Fibroblast of skin of scalp (primary cell): ENCODE measurements around the gene NPIPB2.
"Not testable (repeated sequence)": the region's sequence is repeated elsewhere in the genome, so short reads cannot be mapped to it uniquely, and the experiment has no call there.

Experiments used
- DNase-seq: peaks from one replicate; pipeline ENCODE4 v3.0.0-alpha.2; 2013

Gene NPIPB2

DNA sequence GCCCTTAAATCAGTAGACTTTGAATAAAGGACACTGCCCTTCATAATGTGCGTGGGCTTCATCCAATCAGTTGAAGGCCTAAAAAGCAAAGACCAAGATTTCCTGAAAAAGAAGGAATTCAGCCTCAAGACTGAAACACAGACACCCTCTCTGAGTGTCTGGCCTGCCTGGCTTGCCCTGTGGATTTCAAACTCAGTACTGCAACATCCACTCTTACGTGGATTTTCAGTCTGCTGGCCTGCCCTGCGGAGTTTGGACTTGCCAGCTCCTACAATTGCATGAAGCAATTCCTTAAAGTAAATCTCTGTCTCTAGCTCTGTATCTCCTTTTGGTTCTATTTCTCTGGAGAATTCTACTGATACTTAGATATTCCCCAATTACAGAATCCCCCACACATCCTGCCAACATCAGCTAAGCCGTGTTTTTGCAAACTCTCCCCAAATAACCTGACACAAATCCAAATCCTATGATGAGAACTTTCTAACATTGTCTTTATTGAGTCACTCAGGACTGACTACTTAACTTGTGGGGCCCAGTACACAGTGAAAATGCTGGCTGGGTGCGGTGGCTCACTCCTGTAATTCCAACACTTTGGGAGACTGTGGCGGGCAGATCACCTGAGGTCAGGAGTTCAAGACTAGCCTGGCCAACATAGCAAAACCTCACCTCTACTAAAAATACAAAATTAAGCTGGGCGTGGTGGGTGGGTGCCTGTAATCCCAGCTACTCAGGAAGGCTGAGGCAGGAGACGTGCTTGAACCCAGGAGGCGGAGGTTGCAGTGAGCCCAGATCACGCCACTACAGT lies 15.9 kb upstream of the NPIPB2 start:
- peak; percentile 12 for DNase-seq

DNA sequence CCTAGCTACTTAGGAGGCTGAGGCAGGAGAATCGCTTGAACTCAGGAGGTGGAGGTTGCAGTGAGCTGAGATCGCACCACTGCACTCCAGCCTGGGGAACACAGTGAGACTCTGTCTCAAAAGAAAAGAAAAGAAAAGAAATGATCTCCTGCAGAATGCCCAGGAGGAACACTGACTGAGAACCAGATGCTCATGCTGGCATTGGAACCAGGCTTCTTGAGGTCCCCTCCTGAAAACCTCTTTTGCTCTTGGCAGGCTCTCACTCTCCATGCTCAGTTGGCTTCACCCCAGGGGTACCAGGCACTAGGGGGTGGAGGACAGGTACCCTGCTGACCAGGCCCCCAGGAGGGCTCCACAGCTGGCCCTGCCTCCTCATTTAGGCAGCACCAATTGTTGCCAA lies 14.7 kb upstream of the NPIPB2 start:
- DNase-seq: no peak

DNA sequence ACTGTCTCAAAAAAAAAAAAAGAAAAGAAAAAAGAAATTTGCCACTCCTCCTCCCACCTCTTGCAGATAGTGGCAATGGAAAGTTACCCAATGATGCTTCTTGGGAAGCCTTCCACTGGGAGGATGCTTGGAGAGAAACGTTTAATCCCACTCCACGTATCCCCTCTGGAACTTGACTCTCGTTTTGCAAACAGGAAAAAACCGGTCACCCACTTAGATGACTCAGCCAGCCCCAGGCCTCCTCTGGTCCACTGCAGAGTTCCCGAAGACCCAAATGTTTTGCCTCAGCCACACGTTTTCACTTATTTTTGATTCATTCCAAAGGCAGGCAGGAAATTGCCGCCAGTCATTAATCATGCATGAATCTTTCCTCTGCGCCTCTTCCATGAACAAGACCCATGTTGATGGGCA lies 13.9 kb upstream of the NPIPB2 start:
- DNase-seq: peak; percentile 98

DNA sequence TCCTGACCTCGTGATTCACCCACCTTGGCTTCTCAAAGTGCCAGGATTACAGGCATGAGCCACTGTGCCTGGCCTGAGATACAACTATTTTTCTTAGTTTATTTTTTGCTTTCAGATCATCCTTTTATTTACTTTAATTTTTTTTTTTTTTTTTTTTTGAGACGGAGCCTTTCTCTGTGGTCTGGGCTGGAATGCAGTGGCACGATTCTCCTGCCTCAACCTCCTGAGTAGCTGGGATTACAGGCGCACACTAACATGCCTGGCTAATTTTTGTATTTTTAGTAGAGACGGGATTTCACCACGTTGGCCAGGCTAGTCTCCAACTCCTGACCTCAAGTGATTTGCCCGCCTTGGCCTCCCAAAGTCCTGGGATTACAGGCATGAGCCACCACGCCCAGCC lies 11.7 kb upstream of the NPIPB2 start:
- peak; percentile 49 for DNase-seq

DNA sequence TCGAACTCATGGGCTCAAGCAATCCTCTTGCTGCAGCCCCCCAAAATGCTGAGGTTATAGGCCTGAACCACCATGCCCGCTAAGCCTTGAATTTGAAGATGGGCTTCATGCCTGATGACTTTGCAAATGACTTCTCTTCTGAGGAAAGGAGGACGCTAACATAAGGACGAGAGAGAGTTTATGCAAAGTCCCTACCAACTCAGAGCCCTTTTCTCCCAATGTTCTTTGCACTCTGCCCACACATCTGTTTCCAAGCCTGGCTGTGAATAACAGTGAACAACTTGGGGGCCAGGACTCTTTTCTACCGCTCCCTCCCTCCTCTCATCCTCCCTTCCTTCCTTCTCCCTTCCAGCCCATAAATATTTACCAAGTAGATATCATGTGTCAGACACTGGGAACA lies 8.5 kb upstream of the NPIPB2 start:
- DNase-seq: no peak

DNA sequence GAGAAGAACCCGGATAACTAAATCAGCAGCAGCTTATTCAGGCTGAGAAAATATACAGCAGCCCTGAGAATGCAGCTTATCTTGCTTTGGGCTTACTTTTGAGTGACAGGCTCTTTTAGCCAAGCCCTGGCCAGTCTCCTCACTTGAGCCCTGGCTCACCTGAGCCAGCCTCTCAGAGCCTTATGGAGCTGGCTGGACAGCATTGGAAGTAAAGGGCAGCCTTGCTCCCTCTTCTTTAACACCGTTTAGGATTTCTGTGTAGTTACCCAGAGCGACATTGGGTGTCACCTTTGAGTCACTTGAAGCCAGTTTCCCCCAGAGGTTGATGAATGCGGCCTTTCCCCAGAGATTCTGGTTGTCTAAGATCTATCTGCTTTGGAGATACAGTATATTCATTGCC lies 7.7 kb upstream of the NPIPB2 start:
- DNase-seq: peak; percentile 69

DNA sequence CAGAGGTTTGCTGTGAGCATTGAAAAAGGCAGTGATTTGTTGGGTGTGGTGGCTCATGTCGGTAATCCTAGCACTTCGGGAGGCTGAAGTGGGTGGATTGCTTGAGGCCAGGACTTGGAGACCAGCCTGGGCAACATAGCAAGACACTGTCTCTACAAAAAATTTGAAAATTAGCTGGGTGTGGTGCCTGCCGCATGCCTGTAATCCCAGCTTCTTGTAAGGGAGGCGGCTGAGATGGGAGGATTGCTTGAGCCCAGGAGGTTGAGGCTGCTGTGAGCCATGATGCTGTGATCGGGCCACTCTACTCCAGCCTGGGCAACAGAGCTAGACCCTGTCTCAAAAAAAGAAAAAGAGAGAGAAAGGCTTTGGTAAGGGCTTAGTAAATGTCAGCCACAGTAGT lies 7.0 kb upstream of the NPIPB2 start:
- DNase-seq: no peak

DNA sequence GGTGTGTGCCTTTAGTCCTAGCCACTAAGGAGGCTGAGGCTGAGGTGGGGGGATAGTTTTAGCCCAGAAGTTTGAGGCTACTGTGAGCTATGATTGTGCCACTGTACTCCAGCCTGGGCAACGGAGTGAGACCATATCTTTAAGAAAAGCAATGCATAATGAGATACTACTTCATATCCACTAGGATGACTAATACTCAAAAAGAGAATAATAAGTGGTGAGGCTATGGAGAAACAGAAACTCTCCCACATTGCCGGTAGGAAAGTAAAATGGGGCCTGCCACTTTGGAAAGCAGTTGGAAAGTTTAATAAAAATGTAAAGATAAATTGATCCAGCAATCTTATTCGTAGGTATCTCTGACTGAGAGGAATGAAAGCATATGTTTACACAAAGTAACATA lies 4.6 kb upstream of the NPIPB2 start:
- DNase-seq: no peak

DNA sequence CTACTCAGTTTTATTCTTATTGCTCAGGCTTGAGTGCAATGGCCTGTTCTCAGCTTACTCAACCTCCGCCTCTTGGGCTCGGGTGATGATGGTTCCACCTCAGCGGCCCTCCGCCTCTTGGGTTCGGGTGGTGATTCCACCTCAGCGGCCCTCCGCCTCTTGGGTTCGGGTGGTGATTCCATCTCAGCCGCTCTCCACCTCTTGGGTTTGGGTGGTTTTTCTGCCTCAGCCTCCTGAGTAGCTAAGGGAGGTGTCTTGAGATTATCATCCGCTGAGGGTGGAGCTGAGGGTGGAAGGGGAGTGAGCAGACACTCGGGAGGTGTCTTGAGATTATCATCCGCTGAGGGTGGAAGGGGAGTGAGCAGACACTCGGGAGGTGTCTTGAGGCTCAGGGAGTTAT lies 14.5 kb downstream of the NPIPB2 start:
- DNase-seq: not testable (repeated sequence)

DNA sequence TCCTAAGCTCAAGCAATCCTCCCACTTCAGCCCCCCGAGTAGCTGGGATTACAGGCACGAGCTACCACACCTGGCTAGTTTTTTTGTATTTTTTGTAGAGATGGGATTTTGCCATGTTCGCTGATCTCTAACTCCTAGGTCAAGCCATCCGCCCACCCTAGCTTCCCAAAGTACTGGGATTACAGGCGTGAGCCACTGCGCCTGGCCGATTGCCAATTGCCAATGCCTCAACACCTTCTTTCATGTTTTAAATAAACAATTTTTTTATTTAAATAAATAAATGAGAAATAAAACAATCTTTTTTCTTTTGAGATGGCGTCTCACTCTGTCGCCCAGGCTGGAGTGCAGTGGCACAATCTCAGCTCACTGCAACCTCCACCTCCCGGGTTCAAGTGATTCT lies 17.8 kb downstream of the NPIPB2 start:
- DNase-seq: not testable (repeated sequence)

DNA sequence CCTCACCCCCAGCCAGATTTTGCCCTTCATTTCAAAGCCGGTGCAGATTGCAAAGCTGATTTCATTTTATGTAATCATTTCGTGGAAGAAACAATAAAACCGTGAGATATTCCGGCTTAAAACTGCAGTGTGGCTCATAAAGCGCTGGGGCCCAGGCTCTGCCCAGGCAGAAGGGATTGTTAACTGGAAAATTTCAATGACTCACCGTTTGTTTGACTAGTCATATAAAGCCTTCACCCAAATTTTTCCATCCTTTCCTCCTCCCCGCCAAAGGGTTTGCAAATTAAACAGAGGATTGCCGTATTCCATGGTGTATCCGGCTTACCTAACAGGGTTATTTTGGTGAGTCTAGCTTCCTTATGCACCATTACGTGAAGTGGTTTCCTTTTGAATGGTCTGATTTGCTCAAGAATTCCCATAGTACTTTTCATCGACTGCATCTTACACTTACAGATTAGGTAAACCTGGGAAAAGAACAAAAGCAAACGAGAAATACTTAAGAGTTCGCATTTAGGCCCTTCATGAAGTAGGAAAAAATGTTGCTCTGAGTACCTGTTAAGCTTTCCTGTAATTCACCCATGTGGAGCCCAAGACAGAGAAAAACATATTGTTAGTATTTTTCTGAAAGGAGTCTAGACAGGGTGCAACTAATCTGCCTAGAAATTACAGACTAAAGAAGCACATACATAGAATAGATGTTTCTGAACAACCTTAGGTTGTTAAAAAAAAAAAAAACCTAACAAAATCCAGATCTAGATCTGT lies 25.1 kb downstream of the NPIPB2 start:
- DNase-seq: peak; percentile 23

DNA sequence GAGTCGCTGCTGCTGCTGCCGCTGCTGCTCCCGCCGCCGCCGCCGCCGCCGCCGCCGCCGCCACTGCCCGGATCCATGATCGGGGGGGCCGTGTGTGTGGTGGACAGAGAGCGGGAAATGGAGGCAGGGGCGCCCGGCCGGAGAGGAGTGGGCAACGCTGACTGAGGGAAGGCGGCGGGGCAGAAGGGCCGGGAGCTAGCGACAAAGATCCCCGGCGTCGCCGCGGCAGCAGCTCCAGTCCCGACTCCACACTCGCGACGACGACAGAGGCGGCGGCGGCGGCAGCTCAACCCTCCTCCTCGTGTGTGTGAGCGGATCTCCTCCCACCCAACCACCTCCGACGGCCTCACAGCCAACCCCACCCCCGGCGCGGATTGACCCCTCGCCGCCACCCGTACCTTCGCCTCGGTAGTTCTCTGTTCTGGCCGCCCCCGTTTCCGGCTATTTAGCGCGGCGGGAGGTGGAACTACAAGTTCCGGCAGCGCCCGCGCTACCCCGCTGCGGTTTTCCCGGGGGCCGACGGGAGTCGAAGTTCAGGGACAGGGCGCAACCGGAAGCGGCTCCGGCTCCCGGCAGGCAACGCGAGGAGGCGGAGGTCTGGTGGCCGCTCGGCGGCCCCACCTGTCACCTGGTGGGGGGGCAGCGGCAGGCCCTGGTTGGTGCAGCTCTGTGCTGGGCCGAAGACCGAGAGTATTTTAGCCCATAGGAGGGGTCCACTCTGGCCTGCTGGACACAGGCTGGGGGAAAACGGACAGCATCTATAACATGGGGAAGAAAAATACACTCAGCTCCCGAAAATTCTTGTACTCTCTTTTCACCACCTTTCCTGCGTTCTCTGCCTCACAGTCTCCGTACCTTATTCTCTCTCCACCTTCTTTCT lies 26.0 kb downstream of the NPIPB2 start, which contains the start of gene GSPT1:
GSPT1 (minus strand) TSS at position 313 of the 880 bp plus-strand sequence; CDS start at position 77, 236 bp downstream.
- DNase-seq: peak; percentile 99

DNA sequence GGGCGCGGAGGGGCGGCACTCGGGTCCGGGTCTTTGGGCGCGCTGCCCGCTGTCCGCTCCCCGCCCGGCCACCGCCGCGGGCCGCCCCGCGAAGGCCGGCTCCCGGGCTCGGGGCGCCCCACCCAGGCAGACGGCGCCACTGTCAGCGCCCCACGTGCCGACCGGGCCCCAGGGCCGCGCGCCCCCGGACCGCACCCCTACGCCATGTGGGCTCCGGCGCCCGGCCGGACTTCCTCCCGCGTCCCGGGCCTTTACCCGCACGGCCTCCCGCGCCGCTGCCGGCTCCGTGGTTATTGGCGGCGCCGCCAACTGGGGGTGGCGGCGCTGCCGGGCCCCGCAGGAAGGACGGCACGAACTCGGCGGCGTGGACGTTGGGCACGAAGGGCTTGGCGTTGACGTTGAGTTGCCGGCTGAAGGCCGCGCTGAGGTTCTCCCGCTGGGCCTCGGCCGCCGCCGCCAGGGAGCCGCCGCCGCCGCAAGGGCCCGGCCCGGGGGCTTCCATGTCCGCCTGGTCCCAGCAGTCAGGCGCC lies 26.7 kb downstream of the NPIPB2 start:
- DNase-seq: peak; percentile 8

DNA sequence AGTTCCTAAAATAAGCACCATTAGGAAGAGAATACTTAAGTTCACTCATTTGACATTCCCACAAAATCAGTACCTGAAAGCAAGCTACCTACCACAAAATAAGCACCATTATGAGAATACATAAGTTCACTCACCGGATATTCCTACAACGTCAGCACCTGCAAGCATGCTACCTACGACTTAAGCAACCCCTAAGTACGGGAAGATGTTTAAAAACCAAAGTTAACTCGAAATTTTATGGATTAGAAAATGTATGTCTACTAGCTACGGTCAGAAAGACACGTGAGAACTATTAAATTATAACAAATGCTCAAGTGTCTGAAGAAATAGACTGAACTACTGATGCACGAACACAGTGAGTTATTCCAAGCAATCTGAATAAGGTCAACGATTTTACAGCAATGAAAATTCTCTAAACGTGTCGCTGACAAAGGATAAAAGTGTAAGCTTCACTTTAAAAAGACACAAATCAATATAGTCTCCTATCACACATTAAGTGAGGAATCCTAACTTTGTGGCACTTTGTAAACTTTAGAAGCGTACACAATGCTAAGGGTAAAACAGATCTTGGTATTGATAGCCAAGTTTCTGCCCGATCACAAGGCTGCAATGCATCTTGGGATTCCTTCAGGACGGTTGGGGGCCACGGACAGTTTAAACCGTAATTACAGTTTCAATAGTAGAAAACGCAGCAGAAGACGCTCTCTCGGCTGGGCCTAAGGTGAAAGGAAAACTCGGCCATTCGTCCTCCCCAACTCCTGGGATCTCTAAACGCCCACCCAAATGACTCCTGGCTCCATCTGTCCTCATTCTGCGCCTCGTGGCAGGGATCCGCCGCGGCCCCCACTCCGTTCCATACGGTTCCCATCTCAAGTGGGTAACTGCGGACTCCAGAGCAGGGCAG lies 27.4 kb downstream of the NPIPB2 start:
- peak; percentile 15 for DNase-seq

DNA sequence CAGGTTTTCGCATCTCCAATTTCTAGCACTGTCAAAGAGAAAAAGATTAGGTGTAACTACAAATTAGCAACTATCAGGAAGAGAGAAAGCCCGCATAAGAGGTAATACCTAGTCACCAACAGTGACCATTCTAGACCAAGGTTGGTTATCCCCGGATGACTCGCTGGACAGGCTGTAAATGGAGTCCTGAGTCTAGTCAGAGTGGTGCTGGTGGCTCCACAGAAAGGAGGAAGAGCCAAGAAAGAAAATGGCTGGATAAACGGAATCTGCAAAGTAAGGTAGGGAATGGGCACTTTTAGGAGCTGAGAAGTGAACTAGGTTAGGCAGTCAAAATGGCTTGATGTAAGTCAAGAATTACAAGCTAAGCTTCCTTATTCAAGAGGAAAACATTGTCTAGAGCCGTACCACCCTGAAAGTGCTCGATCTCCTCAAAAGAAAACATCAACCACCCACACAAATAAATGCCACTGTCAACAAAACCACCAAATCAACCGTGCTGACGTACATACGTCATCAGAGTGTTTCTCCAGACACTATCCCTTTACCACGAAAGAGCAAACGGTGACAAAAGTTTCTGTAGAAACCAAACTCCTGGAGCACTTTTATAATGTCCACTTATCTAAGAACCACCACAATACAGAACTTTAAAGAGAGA lies 28.3 kb downstream of the NPIPB2 start:
- no peak for DNase-seq

DNA sequence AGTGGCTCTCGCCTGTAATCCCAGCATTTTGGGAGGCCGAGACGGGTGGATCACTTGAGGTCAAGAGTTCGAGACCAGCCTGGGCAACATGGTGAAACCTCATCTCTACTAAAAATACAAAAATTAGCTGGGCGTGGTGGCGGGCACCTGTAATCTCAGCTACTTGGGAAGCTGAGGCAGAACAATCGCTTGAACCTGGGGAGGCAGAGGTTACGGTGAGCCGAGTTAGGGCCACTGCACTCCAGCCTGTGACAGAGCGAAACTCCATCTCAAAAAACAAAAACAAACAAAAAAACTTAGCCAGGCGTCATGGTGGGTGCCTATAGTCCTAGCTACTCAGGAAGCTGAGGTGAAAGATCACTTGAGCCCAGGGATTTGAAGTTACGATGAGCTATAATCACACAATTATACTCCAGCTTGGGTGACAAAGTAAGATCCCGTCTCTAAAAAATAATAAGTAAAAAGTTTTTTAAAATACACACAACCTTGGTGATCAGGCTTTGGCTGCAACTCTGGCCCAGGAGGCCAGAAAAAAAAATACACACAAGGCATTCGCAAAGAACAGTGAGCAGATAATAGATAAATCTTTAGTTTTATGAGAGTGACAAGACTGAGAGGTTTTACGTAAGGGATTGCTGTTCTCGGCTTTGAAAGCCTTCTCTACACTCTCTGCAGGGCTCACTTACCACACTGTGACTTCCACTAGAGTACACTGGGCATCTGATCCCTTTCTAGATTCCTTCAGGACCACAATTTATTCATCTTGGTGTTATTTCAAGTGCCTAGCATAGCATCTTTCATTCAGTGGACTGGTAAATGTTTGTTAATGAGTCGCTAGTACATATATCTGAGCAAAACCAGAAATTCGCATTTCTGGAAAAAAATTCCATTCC lies 31.9 kb downstream of the NPIPB2 start:
- peak; percentile 76 for DNase-seq

DNA sequence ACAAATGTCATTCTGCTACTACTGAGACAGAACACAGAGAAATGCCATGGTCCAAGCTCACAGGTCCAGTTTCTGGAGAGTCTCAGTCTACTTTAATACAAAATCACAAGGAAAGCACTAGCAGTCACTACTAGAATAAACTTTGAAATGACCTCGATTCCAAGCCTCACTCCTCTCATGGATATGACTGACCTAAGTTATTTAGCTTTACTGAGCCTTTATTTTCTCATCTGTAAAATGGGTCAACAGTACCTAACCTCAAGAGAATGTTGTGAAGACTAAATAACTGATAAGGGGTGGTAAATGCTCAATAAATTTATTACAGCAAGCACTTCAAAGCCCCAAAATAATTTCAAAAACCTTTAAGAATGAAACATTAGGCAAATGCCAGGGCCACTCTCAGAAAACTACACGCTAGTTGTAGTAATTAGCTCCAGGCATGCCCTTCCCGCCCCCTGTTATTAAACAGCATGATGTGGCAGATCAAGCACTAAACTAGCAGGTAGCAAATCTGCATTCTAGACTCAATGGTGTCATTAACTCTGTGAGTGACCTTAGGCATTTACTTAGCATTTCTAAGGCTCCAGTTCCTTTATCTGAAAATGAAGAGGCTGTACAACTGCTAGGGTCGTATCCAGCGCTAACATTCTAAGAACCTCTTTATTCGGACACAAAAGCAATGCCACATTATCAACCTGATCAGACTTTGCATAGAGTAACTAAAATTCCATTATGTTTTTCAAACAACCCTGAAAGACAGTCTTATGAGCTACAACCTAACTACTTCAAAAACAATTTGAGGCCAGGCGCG lies 34.5 kb downstream of the NPIPB2 start:
- DNase-seq: no peak

DNA sequence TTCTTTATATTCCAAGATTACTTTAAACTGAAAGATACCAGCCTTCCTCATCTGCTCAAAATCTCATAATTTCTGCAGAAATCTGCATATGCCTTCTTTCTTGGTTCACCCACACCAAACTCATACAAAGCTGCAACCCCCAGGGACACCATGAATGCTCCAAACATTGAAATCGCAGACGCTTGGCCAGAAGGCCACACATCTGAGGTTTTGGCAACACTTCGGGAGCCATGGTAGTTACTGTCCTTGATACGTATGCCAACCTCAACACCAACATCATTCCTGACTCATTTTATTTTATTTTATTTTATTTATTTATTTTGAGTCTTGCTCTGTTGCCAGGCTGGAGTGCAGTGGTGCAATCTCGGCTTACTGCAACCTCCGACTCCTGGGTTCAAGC lies 37.9 kb downstream of the NPIPB2 start:
- no peak for DNase-seq

DNA sequence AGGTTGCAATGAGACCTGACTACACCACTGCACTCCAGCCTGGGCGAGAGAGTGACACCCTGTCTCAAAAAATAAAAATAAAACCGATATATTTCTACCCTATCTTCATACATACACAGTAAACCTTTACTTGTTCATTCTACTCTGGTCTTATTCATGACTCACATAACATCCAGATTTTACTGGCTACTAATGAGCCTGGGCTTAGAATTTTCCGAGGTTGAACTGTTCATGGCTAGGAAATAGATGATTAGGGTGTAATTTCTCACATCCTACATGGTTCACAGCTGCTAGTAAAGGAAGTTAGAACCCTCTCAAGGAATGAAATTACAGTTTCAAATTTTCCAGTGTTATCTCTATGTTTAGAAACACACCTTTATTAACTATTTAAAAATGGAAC lies 40.8 kb downstream of the NPIPB2 start:
- no peak for DNase-seq
